ENCODE results near the gene GPER1. TPM values are rescaled to one million over a fixed set of nuclear protein-coding genes. Genes with fewer than 3 reads are reported as not detected.
"Not testable (repeated sequence)": the region's sequence is repeated elsewhere in the genome, so short reads cannot be mapped to it uniquely, and the experiment has no call there.

Gene GPER1
- total RNA-seq, 1 experiment from 2014 or later: 0.40 TPM

GRCh38 chr7:1103009-1103788, 15.3 kb downstream of the GPER1 start:
- no peak for DNase-seq (ENCODE audit: low read depth)

- no peak for DNase-seq (ENCODE audit: low read depth)
These were observed 16.0 kb downstream of the GPER1 start for GRCh38 chr7:1103789-1104515.

GRCh38 chr7:1104516-1105179, 16.7 kb downstream of the GPER1 start:
- no peak for DNase-seq (ENCODE audit: low read depth)

GRCh38 chr7:1105189-1105588, 17.3 kb downstream of the GPER1 start:
- DNase-seq (ENCODE audit: low read depth): no peak

GRCh38 chr7:1106063-1106792, 18.3 kb downstream of the GPER1 start:
- no peak for DNase-seq (ENCODE audit: low read depth)

GRCh38 chr7:1106793-1107421, 19.0 kb downstream of the GPER1 start:
- no peak for DNase-seq (ENCODE audit: low read depth)

- DNase-seq (ENCODE audit: low read depth): no peak
These were observed 20.5 kb downstream of the GPER1 start for GRCh38 chr7:1108264-1108920.

GRCh38 chr7:1109581-1110310, 21.8 kb downstream of the GPER1 start:
- no peak for DNase-seq (ENCODE audit: low read depth)

GRCh38 chr7:1110358-1110757, 22.4 kb downstream of the GPER1 start:
- DNase-seq (ENCODE audit: low read depth): no peak

- DNase-seq (ENCODE audit: low read depth): no peak
These were observed 23.2 kb downstream of the GPER1 start for GRCh38 chr7:1111156-1111555.

GRCh38 chr7:1112109-1112508, 24.2 kb downstream of the GPER1 start:
- no peak for DNase-seq (ENCODE audit: low read depth)

GRCh38 chr7:1112625-1113547, 25.0 kb downstream of the GPER1 start:
- no peak for DNase-seq (ENCODE audit: low read depth)

GRCh38 chr7:1113548-1113885, 25.6 kb downstream of the GPER1 start:
- DNase-seq (ENCODE audit: low read depth): no peak

- DNase-seq (ENCODE audit: low read depth): no peak
These were observed 26.2 kb downstream of the GPER1 start for GRCh38 chr7:1114088-1114487.

- no peak for DNase-seq (ENCODE audit: low read depth)
These were observed 26.6 kb downstream of the GPER1 start for GRCh38 chr7:1114505-1114904.

- DNase-seq (ENCODE audit: low read depth): not testable (repeated sequence)
These were observed 27.5 kb downstream of the GPER1 start for GRCh38 chr7:1115171-1116045.

- DNase-seq (ENCODE audit: low read depth): not testable (repeated sequence)
These were observed 28.6 kb downstream of the GPER1 start for GRCh38 chr7:1116383-1117008.

Measured in Daoy (cell line).